22Rv1 (cell line): Measurements from ENCODE around the gene GNPNAT1.

Source experiments
- ZFX ChIP-seq: fragments of 450-650 bp; IDR thresholded peaks from 2 replicates; pipeline ENCODE4 v1.6.1; 2017; ENCODE audit warnings: antibody characterized with exemption, borderline replicate concordance
- TF ChIP-seq, protein P1 (sequence below): fragments of 450-650 bp; IDR thresholded peaks from 2 replicates; pipeline ENCODE4 v1.5.1; 2017; ENCODE audit warnings: mild to moderate bottlenecking

DNA sequence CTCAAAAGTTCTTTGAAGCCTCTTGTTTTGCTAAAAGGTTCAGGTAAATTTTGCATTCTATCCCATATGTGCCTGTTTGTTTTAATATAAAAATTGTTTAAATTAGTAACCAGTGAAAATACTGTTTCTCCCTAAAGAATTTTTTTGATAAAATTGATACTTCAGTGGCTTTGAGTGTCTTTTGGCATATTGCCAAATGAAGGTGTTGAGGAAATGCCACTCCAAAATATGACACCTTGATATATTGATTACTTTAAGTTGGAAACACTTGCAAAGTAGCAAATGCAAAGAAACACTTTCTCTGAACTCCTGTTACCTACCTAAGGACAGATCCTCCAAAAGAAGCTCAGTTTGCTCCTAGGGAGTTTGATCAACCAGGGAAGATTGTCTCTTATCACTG lies 53.0 kb downstream of the GNPNAT1 start:
- TF ChIP-seq, protein P1, sequence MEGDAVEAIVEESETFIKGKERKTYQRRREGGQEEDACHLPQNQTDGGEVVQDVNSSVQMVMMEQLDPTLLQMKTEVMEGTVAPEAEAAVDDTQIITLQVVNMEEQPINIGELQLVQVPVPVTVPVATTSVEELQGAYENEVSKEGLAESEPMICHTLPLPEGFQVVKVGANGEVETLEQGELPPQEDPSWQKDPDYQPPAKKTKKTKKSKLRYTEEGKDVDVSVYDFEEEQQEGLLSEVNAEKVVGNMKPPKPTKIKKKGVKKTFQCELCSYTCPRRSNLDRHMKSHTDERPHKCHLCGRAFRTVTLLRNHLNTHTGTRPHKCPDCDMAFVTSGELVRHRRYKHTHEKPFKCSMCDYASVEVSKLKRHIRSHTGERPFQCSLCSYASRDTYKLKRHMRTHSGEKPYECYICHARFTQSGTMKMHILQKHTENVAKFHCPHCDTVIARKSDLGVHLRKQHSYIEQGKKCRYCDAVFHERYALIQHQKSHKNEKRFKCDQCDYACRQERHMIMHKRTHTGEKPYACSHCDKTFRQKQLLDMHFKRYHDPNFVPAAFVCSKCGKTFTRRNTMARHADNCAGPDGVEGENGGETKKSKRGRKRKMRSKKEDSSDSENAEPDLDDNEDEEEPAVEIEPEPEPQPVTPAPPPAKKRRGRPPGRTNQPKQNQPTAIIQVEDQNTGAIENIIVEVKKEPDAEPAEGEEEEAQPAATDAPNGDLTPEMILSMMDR: no peak
- no peak for TF ChIP-seq ZFX
